ENCODE data around the gene PDE7B.
"Not testable (repeated sequence)": the region's sequence is repeated elsewhere in the genome, so short reads cannot be mapped to it uniquely, and the experiment has no call there.

Gene PDE7B

DNA sequence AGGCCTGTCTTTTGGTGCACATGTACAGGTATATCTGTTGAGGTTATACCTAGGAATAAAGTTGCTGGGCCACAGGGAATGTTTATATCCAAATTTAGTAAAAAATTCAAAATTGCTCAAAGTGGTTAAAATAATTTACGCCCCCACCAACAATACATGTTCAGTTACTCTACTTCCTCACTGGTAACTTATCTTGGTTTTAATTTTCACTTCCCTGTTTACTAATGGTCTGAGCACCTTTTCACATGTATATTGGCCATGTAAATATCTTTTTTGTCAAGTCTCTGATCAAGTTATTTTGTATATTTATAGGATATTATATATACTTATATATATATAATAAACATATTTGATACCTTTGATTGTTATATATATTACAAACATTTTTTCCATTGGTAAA lies 9.7 kb downstream of the PDE7B start (continued):
- TF ChIP-seq, protein P1, sequence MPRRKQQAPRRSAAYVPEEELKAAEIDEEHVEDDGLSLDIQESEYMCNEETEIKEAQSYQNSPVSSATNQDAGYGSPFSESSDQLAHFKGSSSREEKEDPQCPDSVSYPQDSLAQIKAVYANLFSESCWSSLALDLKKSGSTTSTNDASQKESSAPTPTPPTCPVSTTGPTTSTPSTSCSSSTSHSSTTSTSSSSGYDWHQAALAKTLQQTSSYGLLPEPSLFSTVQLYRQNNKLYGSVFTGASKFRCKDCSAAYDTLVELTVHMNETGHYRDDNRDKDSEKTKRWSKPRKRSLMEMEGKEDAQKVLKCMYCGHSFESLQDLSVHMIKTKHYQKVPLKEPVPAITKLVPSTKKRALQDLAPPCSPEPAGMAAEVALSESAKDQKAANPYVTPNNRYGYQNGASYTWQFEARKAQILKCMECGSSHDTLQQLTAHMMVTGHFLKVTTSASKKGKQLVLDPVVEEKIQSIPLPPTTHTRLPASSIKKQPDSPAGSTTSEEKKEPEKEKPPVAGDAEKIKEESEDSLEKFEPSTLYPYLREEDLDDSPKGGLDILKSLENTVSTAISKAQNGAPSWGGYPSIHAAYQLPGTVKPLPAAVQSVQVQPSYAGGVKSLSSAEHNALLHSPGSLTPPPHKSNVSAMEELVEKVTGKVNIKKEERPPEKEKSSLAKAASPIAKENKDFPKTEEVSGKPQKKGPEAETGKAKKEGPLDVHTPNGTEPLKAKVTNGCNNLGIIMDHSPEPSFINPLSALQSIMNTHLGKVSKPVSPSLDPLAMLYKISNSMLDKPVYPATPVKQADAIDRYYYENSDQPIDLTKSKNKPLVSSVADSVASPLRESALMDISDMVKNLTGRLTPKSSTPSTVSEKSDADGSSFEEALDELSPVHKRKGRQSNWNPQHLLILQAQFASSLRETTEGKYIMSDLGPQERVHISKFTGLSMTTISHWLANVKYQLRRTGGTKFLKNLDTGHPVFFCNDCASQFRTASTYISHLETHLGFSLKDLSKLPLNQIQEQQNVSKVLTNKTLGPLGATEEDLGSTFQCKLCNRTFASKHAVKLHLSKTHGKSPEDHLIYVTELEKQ (tag by site-specific recombination; IDR thresholded peaks at IDR 0.05; ENCODE audit: borderline replicate concordance) = no peak
- TF ChIP-seq ZNF596 (tag by site-specific recombination; IDR thresholded peaks at IDR 0.05) = no peak
- no peak for TF ChIP-seq ZNF324 (tag by site-specific recombination; IDR thresholded peaks at IDR 0.05)
- TF ChIP-seq ZNF214 (tag by site-specific recombination; IDR thresholded peaks at IDR 0.05; ENCODE audit: borderline replicate concordance) = no peak
- no peak for TF ChIP-seq ZNF404 (tag by site-specific recombination; IDR thresholded peaks at IDR 0.05)
- TF ChIP-seq, protein P2, sequence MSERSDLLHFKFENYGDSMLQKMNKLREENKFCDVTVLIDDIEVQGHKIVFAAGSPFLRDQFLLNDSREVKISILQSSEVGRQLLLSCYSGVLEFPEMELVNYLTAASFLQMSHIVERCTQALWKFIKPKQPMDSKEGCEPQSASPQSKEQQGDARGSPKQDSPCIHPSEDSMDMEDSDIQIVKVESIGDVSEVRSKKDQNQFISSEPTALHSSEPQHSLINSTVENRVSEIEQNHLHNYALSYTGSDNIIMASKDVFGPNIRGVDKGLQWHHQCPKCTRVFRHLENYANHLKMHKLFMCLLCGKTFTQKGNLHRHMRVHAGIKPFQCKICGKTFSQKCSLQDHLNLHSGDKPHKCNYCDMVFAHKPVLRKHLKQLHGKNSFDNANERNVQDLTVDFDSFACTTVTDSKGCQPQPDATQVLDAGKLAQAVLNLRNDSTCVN (tag by site-specific recombination; optimal IDR thresholded peaks at IDR 0.05) = no peak
- TF ChIP-seq ZNF202 (tag by site-specific recombination; IDR thresholded peaks at IDR 0.05; ENCODE audit: borderline replicate concordance) = no peak
- no peak for TF ChIP-seq ZNF529 (tag by site-specific recombination; IDR thresholded peaks at IDR 0.05; ENCODE audit: insufficient replicate concordance)
- TF ChIP-seq ZNF48 (tag by site-specific recombination; IDR thresholded peaks at IDR 0.05) = no peak
- no peak for TF ChIP-seq FEZF1 (tag by site-specific recombination; IDR thresholded peaks at IDR 0.05)
- no peak for TF ChIP-seq ZNF670 (tag by site-specific recombination; IDR thresholded peaks at IDR 0.05; ENCODE audit: low read depth)
- TF ChIP-seq ZNF341 (tag by site-specific recombination; IDR thresholded peaks at IDR 0.05; ENCODE audit: low read depth) = no peak
- TF ChIP-seq, protein P3, sequence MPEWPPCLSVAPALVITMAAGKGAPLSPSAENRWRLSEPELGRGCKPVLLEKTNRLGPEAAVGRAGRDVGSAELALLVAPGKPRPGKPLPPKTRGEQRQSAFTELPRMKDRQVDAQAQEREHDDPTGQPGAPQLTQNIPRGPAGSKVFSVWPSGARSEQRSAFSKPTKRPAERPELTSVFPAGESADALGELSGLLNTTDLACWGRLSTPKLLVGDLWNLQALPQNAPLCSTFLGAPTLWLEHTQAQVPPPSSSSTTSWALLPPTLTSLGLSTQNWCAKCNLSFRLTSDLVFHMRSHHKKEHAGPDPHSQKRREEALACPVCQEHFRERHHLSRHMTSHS (tag by site-specific recombination; IDR thresholded peaks at IDR 0.05) = no peak
- no peak for TF ChIP-seq SCRT1 (tag by site-specific recombination; IDR thresholded peaks at IDR 0.05; ENCODE audit: borderline replicate concordance)
- no peak for TF ChIP-seq TRIM28 (IDR thresholded peaks at IDR 0.05; ENCODE audit: borderline replicate concordance, low read length)

DNA sequence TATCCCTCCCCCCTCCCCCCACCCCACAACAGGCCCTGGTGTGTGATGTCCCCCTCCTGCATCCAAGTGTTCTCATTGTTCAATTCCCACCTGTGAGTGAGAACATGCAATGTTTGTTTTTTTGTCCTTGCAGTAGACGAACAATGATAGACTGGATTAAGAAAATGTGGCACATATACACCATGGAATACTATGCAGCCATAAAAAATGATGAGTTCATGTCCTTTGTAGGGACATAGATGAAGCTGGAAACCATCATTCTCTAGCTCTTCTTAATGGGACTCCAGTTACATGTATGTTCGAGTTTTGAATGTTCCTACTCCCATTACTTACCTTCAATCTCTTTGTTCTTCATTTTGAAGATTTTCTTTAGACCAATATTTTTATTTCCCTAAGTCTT lies 13.4 kb downstream of the PDE7B start:
- H3K4me3 ChIP-seq (ENCODE audit: low read depth, low read length); H3K9me3 ChIP-seq (ENCODE audit: control insufficient read depth, insufficient read depth, low read depth, low read length); H3K27ac ChIP-seq (ENCODE audit: extremely low read depth, low read depth, low read length); H3K4me1 ChIP-seq (ENCODE audit: control insufficient read depth, insufficient read depth, low read length); H3K36me3 ChIP-seq (ENCODE audit: control insufficient read depth in 2 of 2, insufficient read depth in 1 of 2, low read length in 2 of 2); CTCF ChIA-PET; POLR2A ChIA-PET: not testable (repeated sequence)
- TF ChIP-seq, protein P4, sequence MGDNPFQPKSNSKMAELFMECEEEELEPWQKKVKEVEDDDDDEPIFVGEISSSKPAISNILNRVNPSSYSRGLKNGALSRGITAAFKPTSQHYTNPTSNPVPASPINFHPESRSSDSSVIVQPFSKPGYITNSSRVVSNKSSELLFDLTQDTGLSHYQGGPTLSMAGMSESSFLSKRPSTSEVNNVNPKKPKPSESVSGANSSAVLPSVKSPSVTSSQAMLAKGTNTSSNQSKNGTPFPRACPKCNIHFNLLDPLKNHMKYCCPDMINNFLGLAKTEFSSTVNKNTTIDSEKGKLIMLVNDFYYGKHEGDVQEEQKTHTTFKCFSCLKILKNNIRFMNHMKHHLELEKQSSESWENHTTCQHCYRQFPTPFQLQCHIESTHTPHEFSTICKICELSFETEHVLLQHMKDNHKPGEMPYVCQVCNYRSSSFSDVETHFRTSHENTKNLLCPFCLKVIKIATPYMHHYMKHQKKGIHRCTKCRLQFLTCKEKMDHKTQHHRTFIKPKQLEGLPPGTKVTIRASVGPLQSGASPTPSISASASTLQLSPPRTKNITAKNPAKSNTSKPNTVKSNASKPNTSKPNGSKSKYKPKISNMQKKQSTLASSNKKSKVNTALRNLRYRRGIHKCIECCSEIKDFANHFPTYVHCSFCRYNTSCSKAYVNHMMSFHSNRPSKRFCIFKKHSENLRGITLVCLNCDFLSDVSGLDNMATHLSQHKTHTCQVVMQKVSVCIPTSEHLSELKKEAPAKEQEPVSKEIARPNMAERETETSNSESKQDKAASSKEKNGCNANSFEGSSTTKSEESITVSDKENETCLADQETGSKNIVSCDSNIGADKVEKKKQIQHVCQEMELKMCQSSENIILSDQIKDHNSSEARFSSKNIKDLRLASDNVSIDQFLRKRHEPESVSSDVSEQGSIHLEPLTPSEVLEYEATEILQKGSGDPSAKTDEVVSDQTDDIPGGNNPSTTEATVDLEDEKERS (tag by site-specific recombination; IDR thresholded peaks at IDR 0.05) = 0 out of 2 replicates have a peak, but pooled peaks have one; percentile 20
- TF ChIP-seq, protein P5, sequence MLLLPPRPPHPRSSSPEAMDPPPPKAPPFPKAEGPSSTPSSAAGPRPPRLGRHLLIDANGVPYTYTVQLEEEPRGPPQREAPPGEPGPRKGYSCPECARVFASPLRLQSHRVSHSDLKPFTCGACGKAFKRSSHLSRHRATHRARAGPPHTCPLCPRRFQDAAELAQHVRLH (tag by site-specific recombination; IDR thresholded peaks at IDR 0.05) = 0 out of 2 replicates have a peak, but pooled peaks have one; percentile 41
- TF ChIP-seq ZNF146 (tag by site-specific recombination; IDR thresholded peaks at IDR 0.05) = peak; percentile 90

Data from HEK293 (cell line).